OCI-LY3 (cell line): ENCODE results near the gene SRP19.
A peak's percentile ranks its signal among the peaks of the same experiment; 100 is the strongest.

Source experiments
- H2AFZ ChIP-seq: fragments of 200-600, 300-600 bp; shearing (Covaris generic); 2 replicates; pipeline ENCODE4 v1.6.0; 2014; ENCODE audit warnings: antibody characterized with exemption, low read depth, low read length
- H3K27ac ChIP-seq: fragments of 200-600, 300-600 bp; sonication (generic); 2 replicates; pipeline ENCODE4 v1.5.1; 2014; ENCODE audit warnings: mild to moderate bottlenecking, low read length, moderate library complexity, mixed read lengths
- H3K27me3 ChIP-seq: fragments of 200-600, 300-600 bp; sonication (generic); 2 replicates; pipeline ENCODE4 v1.6.1; 2014; ENCODE audit warnings: low read depth, low read length, mixed read lengths
- H3K36me3 ChIP-seq: fragments of 200-600, 300-600 bp; sonication (generic); replicated peaks from 2 replicates; pipeline ENCODE3; 2014; ENCODE audit warnings: low read depth, low read length, mixed read lengths
- H3K4me1 ChIP-seq: fragments of 300-600, 200-600 bp; sonication (generic); 2 replicates; pipeline ENCODE4 v1.6.1; 2014; ENCODE audit warnings: low read length, mixed read lengths
- H3K4me2 ChIP-seq: fragments of 200-600, 300-600 bp; sonication (generic); 2 replicates; pipeline ENCODE4 v1.6.1; 2014; ENCODE audit warnings: low read length, mixed read lengths
- H3K4me3 ChIP-seq: fragments of 300-600, 200-600 bp; sonication (generic); 2 replicates; pipeline ENCODE4 v1.5.1; 2014; ENCODE audit warnings: antibody characterized with exemption, mild to moderate bottlenecking, low read length, moderate library complexity
- H3K79me2 ChIP-seq: fragments of 300-600, 200-600 bp; shearing (Covaris generic); 2 replicates; pipeline ENCODE4 v1.6.1; 2014; ENCODE audit warnings: mild to moderate bottlenecking, low read length, mixed read lengths
- H3K9ac ChIP-seq: fragments of 300-600, 200-600 bp; shearing (Covaris generic); 2 replicates; pipeline ENCODE4 v1.6.0; 2014; ENCODE audit warnings: mild to moderate bottlenecking, low read length, moderate library complexity
- H3K9me3 ChIP-seq: fragments of 200-600, 300-600 bp; shearing (Covaris generic); 2 replicates; pipeline ENCODE4 v1.6.1; 2014; ENCODE audit warnings: low read length, mixed read lengths; ENCODE audit not compliant: insufficient read depth
- H4K20me1 ChIP-seq: fragments of 200-600, 300-600 bp; sonication (generic); 2 replicates; pipeline ENCODE4 v1.6.1; 2016; ENCODE audit warnings: low read length, mixed read lengths; ENCODE audit not compliant: insufficient read depth
- CTCF ChIP-seq: fragments of 200-600, 300-600 bp; sonication (generic); IDR thresholded peaks from 2 replicates; pipeline ENCODE4 v1.5.1; 2014; ENCODE audit warnings: antibody characterized with exemption, low read length, low read depth
- EZH2phosphoT487 ChIP-seq: fragments of 200-600 bp; shearing (Covaris generic); IDR thresholded peaks from 2 replicates; pipeline ENCODE4 v1.6.1; 2018; ENCODE audit warnings: antibody characterized with exemption, mixed run types, low read depth

The SRP19 gene

GRCh38 chr5:112915831-112916230 lies 54.7 kb downstream of the SRP19 start:
- H3K9ac ChIP-seq = no peak overlapping the region
- no peaks in the 10 kb centered on the region for H3K9me3 ChIP-seq
- H3K4me3 ChIP-seq = no peak overlapping the region
- H2AFZ ChIP-seq = no peak overlapping the region
- peaks cover 4% of the 10 kb centered on the region for H3K4me1 ChIP-seq
- H3K27ac ChIP-seq = no peak overlapping the region
- H3K36me3 ChIP-seq = peaks cover 33% of the 10 kb centered on the region
- peaks cover 22% of the 10 kb centered on the region; the same call in 1 of the 2 replicates for H4K20me1 ChIP-seq
- no peaks in the 10 kb centered on the region for H3K27me3 ChIP-seq
- peaks cover 31% of the 10 kb centered on the region for H3K79me2 ChIP-seq
- no peak overlapping the region for H3K4me2 ChIP-seq
- TF ChIP-seq EZH2phosphoT487 (no peak), CTCF (no peak)

- TF ChIP-seq CTCF (peak; percentile 26), EZH2phosphoT487 (no peak)
- Histone ChIP-seq H3K79me2 (peaks cover 42% of the 10 kb centered on the region), H3K27ac (no peak overlapping the region), H4K20me1 (peaks cover 24% of the 10 kb centered on the region; the same call in 1 of the 2 replicates), H3K4me1 (peaks cover 6% of the 10 kb centered on the region), H3K36me3 (peaks cover 30% of the 10 kb centered on the region), H3K4me3 (no peak overlapping the region), H2AFZ (no peak overlapping the region), H3K27me3 (no peaks in the 10 kb centered on the region), H3K4me2 (no peak overlapping the region), H3K9me3 (no peaks in the 10 kb centered on the region), H3K9ac (no peak overlapping the region)
Measured at GRCh38 chr5:112917453-112917995, 56.4 kb downstream of the SRP19 start.

GRCh38 chr5:112918136-112918535 lies 57.0 kb downstream of the SRP19 start:
- Histone ChIP-seq H2AFZ (no peak overlapping the region), H3K4me3 (no peak overlapping the region), H3K27me3 (no peaks in the 10 kb centered on the region), H3K27ac (no peak overlapping the region), H3K4me1 (peaks cover 11% of the 10 kb centered on the region), H3K36me3 (peaks cover 30% of the 10 kb centered on the region), H3K9ac (no peak overlapping the region), H3K79me2 (peaks cover 39% of the 10 kb centered on the region), H4K20me1 (peaks cover 24% of the 10 kb centered on the region; the same call in 1 of the 2 replicates), H3K4me2 (no peak overlapping the region), H3K9me3 (no peaks in the 10 kb centered on the region)
- TF ChIP-seq CTCF (no peak), EZH2phosphoT487 (no peak)

- H3K79me2 ChIP-seq = peaks cover 39% of the 10 kb centered on the region
- TF ChIP-seq CTCF (no peak), EZH2phosphoT487 (no peak)
- no peak overlapping the region for H2AFZ ChIP-seq
- no peaks in the 10 kb centered on the region for H3K9me3 ChIP-seq
- H3K4me3 ChIP-seq = no peak overlapping the region
- no peak overlapping the region for H3K27ac ChIP-seq
- H3K9ac ChIP-seq = no peak overlapping the region
- H3K4me2 ChIP-seq = no peak overlapping the region
- no peaks in the 10 kb centered on the region for H3K27me3 ChIP-seq
- peaks cover 30% of the 10 kb centered on the region for H3K36me3 ChIP-seq
- peaks cover 16% of the 10 kb centered on the region for H3K4me1 ChIP-seq
- peaks cover 24% of the 10 kb centered on the region; the same call in 1 of the 2 replicates for H4K20me1 ChIP-seq
Measured at GRCh38 chr5:112918679-112919078, 57.6 kb downstream of the SRP19 start.
